Suprapubic skin (tissue), 4 donors: ENCODE results near the gene CIITA.

Source experiments
- CTCF ChIP-seq, 2 donors: fragments of 200-600 bp in 1 of 2; fragments of 450-650 bp in 1 of 2; sonication (generic) in 1 of 2; IDR thresholded peaks; one replicate each; pipeline ENCODE4 v1.5.1; 2016 to 2019; ENCODE audit warnings: antibody characterized with exemption in 2 of 2, mild to moderate bottlenecking in 1 of 2, moderate library complexity in 1 of 2
- POLR2A ChIP-seq, 2 donors: fragments of 450-650 bp; IDR thresholded peaks; one replicate each; pipeline ENCODE4 v1.6.1; 2017; ENCODE audit warnings: antibody characterized with exemption in 2 of 2, mild to moderate bottlenecking in 2 of 2, moderate library complexity in 2 of 2
- POLR2AphosphoS5 ChIP-seq, 3 donors: sonication (generic); formaldehyde crosslinking; IDR thresholded peaks; one replicate each; pipeline ENCODE4 v1.6.1; 2017; ENCODE audit warnings: antibody characterized with exemption in 3 of 3

DNA sequence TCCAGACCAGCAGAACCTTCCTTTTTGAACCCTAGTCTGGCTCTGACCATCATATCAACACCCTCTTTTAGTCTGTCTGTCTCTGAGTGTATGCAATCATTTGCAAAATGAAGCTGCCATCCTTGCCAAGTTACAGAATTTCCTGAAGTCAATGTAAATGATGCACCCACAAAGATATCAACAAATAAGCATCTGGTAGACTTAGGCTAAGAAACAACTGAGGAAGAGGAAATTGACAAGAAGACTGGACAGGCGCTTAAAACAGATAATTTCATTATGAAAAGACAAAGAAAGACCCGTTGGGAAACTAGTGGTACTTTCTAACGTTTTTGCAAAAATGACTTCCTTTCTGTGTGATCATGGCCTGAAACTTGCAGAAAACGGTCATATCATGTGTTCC lies 24.7 kb upstream of the CIITA start:
- TF ChIP-seq POLR2AphosphoS5 (IDR thresholded peaks at IDR 0.05) (no peak), CTCF (IDR thresholded peaks at IDR 0.05) (no peak), POLR2A (IDR thresholded peaks at IDR 0.05) (no peak)
